Mesenchymal stem cell (in vitro differentiated cells and primary cell): ENCODE data around the gene SDR42E2.

Experiments
- DNase-seq: peaks from one replicate; pipeline ENCODE4 v3.0.0-alpha.2; 2013
- H2AFZ ChIP-seq: one replicate; pipeline ENCODE4 v1.6.1; 2013; ENCODE audit warnings: low read depth, mild to moderate bottlenecking, control low read depth, inconsistent platforms, low read length, moderate library complexity
- H2AK5ac ChIP-seq: 2 replicates; pipeline ENCODE4 v1.6.1; 2013; ENCODE audit warnings: low read length, moderate library complexity, mild to moderate bottlenecking, inconsistent platforms; ENCODE audit not compliant: severe bottlenecking
- H2BK120ac ChIP-seq: one replicate; pipeline ENCODE4 v1.6.1; 2013; ENCODE audit warnings: low read depth, mild to moderate bottlenecking, inconsistent platforms, low read length, moderate library complexity
- H2BK12ac ChIP-seq, 2 experiments: one replicate each; pipeline ENCODE4 v1.6.1; 2013; ENCODE audit warnings: inconsistent platforms in 2 of 2, low read length in 2 of 2, mild to moderate bottlenecking in 2 of 2, moderate library complexity in 2 of 2, control low read depth in 1 of 2
- H2BK15ac ChIP-seq: one replicate; pipeline ENCODE4 v1.6.1; 2013; ENCODE audit warnings: mild to moderate bottlenecking, low read depth, inconsistent platforms; ENCODE audit not compliant: poor library complexity, severe bottlenecking
- H2BK5ac ChIP-seq: 2 replicates; pipeline ENCODE4 v1.6.1; 2013; ENCODE audit warnings: low read depth, mild to moderate bottlenecking, low read length, control low read depth, inconsistent platforms; ENCODE audit not compliant: poor library complexity, severe bottlenecking
- H3K14ac ChIP-seq, 2 experiments: one replicate each; pipeline ENCODE4 v1.6.1; 2013; ENCODE audit warnings: inconsistent platforms in 2 of 2, low read length in 2 of 2, control low read depth in 1 of 2, mild to moderate bottlenecking in 1 of 2, moderate library complexity in 1 of 2
- H3K18ac ChIP-seq, 2 experiments: one replicate each; pipeline ENCODE4 v1.6.1; 2013; ENCODE audit warnings: inconsistent platforms in 2 of 2, low read length in 2 of 2, control low read depth in 1 of 2, low read depth in 1 of 2, mild to moderate bottlenecking in 1 of 2
- H3K23ac ChIP-seq, 2 experiments: one replicate each; pipeline ENCODE4 v1.6.1; 2013; ENCODE audit warnings: inconsistent platforms in 2 of 2, low read length in 2 of 2, mild to moderate bottlenecking in 2 of 2, moderate library complexity in 2 of 2, control low read depth in 1 of 2
- H3K27ac ChIP-seq: 2 replicates; pipeline ENCODE4 v1.5.1; 2013; ENCODE audit warnings: mild to moderate bottlenecking, moderate library complexity, low read length, control low read depth, inconsistent platforms; ENCODE audit not compliant: poor library complexity, severe bottlenecking
- H3K27me3 ChIP-seq, 2 experiments: 2 replicates each; pipeline versions ENCODE4 v1.6.1 to v1.7.0; 2013; ENCODE audit warnings: low read length in 2 of 2, mild to moderate bottlenecking in 2 of 2, moderate library complexity in 2 of 2, control low read depth in 1 of 2, inconsistent platforms in 1 of 2; ENCODE audit not compliant: control insufficient read depth in 1 of 2, insufficient read depth in 1 of 2
- H3K36me3 ChIP-seq, 2 experiments: 2 replicates each; pipeline versions ENCODE4 v1.6.1 to v1.7.0; 2013; ENCODE audit warnings: low read length in 2 of 2, control low read depth in 1 of 2, inconsistent platforms in 1 of 2, low read depth in 1 of 2, mild to moderate bottlenecking in 1 of 2; ENCODE audit not compliant: insufficient read depth in 2 of 2, control insufficient read depth in 1 of 2
- H3K4ac ChIP-seq, 2 experiments: one replicate each; pipeline ENCODE4 v1.6.1; 2013; ENCODE audit warnings: inconsistent platforms in 2 of 2, low read length in 2 of 2, mild to moderate bottlenecking in 2 of 2, moderate library complexity in 2 of 2, control low read depth in 1 of 2, low read depth in 1 of 2
- H3K4me1 ChIP-seq: 2 replicates; pipeline ENCODE4 v1.6.1; 2013; ENCODE audit warnings: low read depth, low read length, control low read depth; ENCODE audit not compliant: control insufficient read depth, insufficient read depth
- H3K4me2 ChIP-seq: 2 replicates; pipeline ENCODE4 v1.6.1; 2013; ENCODE audit warnings: low read length, mild to moderate bottlenecking, inconsistent platforms; ENCODE audit not compliant: poor library complexity, severe bottlenecking
- H3K4me3 ChIP-seq, 2 experiments: 2 replicates each; pipeline versions ENCODE4 v1.5.1 to v1.7.0; 2013; ENCODE audit warnings: low read length in 2 of 2, mild to moderate bottlenecking in 2 of 2, control low read depth in 1 of 2, low read depth in 1 of 2; ENCODE audit not compliant: insufficient read depth in 1 of 2
- H3K79me1 ChIP-seq: replicated peaks from 2 replicates; pipeline ENCODE4 v1.6.1; 2013; ENCODE audit warnings: mild to moderate bottlenecking, control low read depth, low read length, inconsistent platforms; ENCODE audit not compliant: poor library complexity, severe bottlenecking
- H3K9ac ChIP-seq: 2 replicates; pipeline ENCODE4 v1.7.0; 2013; ENCODE audit warnings: mild to moderate bottlenecking, low read length, moderate library complexity
- H3K9me3 ChIP-seq: 2 replicates; pipeline ENCODE4 v1.7.0; 2013; ENCODE audit warnings: mild to moderate bottlenecking, low read length; ENCODE audit not compliant: control insufficient read depth
- H4K8ac ChIP-seq: one replicate; pipeline ENCODE4 v1.6.1; 2013; ENCODE audit warnings: inconsistent platforms, mild to moderate bottlenecking, low read length, moderate library complexity
- H4K91ac ChIP-seq: one replicate; pipeline ENCODE4 v1.6.1; 2013; ENCODE audit warnings: mild to moderate bottlenecking, low read length, inconsistent platforms
- WGBS: methylation state at CpG from one replicate; pipeline ENCODE4 v1.1.7; 2013; ENCODE audit warnings: mixed read lengths; 5-methylcytosine and 5-hydroxymethylcytosine counted together

The SDR42E2 gene

GRCh38 chr16:22190776-22191531 lies 28.6 kb downstream of the SDR42E2 start:
- H2BK5ac ChIP-seq: peak overlapping the region; percentile 91
- peak overlapping the region; percentile 62 to 74 for H3K4me3 ChIP-seq
- no peaks in the 10 kb centered on the region for H3K27me3 ChIP-seq
- H3K9me3 ChIP-seq: no peaks in the 10 kb centered on the region
- H3K14ac ChIP-seq: no peak overlapping the region
- no peak overlapping the region for H2AK5ac ChIP-seq
- H3K27ac ChIP-seq: peak overlapping the region; percentile 92
- peak overlapping the region; percentile 94 for H3K9ac ChIP-seq
- H3K36me3 ChIP-seq: no peaks in the 10 kb centered on the region
- H3K23ac ChIP-seq: no peak overlapping the region
- H3K18ac ChIP-seq: peak overlapping the region; percentile 52 to 89
- H2BK120ac ChIP-seq: peak overlapping the region; percentile 77
- no peak overlapping the region for H2AFZ ChIP-seq
- H4K8ac ChIP-seq: peak overlapping the region; percentile 52
- H4K91ac ChIP-seq: peak overlapping the region; percentile 90
- no peak overlapping the region for H3K4ac ChIP-seq
- H3K4me2 ChIP-seq: peak overlapping the region; percentile 96
- no peak overlapping the region for H2BK12ac ChIP-seq
- H3K79me1 ChIP-seq: no peaks in the 10 kb centered on the region
- H2BK15ac ChIP-seq: peak overlapping the region; percentile 94
- under 1% methylated on average over 41 of the region's 43 CpGs for WGBS
- peaks cover 14% of the 10 kb centered on the region for H3K4me1 ChIP-seq
- DNase-seq: peak; percentile 99

- H3K27me3 ChIP-seq: no peaks in the 10 kb centered on the region
- no peaks in the 10 kb centered on the region for H3K9me3 ChIP-seq
- H3K23ac ChIP-seq: no peak overlapping the region
- no peaks in the 10 kb centered on the region for H3K79me1 ChIP-seq
- H3K14ac ChIP-seq: no peak overlapping the region
- H3K9ac ChIP-seq: peak overlapping the region; percentile 94
- H3K27ac ChIP-seq: peak overlapping the region; percentile 92
- H3K4ac ChIP-seq: no peak overlapping the region
- H2BK15ac ChIP-seq: no peak overlapping the region
- H2AK5ac ChIP-seq: no peak overlapping the region
- WGBS: 35% methylated on average over 6 of the region's 9 CpGs
- peak overlapping the region; percentile 48 to 74 for H3K4me3 ChIP-seq
- H3K18ac ChIP-seq: peak overlapping the region; percentile 52 to 89
- no peak overlapping the region for H2BK120ac ChIP-seq
- no peak overlapping the region for H2AFZ ChIP-seq
- peak overlapping the region; percentile 79 for H2BK5ac ChIP-seq
- peaks cover 14% of the 10 kb centered on the region for H3K4me1 ChIP-seq
- H2BK12ac ChIP-seq: no peak overlapping the region
- H4K8ac ChIP-seq: peak overlapping the region; percentile 43
- no peaks in the 10 kb centered on the region for H3K36me3 ChIP-seq
- H3K4me2 ChIP-seq: peak overlapping the region; percentile 96
- H4K91ac ChIP-seq: no peak overlapping the region
- DNase-seq: no peak
Observed at GRCh38 chr16:22191532-22192260, 29.4 kb downstream of the SDR42E2 start.

DNA sequence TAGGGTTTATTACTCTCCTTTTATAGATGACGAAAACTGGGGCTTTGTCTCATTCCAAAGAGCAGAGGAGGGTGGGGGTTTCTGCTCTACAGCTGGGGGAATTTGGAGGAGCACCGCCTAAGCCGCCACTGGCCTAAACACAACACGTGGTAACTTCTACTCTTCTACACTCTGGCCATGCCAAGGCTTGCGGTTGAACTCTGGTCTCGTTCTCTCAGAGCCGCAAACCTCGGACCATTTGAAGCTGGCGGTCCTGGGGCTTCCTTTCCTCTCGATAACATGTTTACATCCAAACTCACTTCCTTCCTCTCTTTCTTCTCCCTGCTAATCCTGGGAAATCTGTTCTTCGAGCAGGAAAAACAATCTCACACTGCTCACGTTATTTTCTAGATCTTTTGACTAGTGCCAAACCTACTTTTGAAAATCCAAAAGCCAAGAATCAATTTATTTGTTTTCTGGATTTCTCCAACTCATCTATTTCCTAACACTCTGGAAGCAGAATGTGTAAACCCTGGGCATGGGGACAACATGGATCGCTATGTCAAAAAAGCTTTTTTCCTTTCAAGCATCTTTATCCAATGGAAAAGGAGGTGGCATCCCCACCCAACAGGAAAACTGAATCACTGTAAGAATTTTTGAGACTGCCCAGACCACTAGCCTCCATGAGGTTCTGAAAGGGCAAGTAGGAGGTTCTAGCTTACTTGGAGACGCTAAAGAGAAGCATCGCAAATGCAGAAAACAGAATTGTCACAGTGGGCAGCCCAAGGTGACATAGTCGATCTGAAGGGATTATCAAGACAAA lies 30.2 kb downstream of the SDR42E2 start:
- H3K36me3 ChIP-seq: no peaks in the 10 kb centered on the region
- no peak overlapping the region for H3K14ac ChIP-seq
- H3K9ac ChIP-seq: peak overlapping the region; percentile 94
- peak overlapping the region; percentile 33 for H3K4me2 ChIP-seq
- no peak overlapping the region for H3K4ac ChIP-seq
- no peak overlapping the region for H4K91ac ChIP-seq
- H2AK5ac ChIP-seq: no peak overlapping the region
- H2BK15ac ChIP-seq: no peak overlapping the region
- H3K27me3 ChIP-seq: no peaks in the 10 kb centered on the region
- peak; percentile 83 for DNase-seq
- no peak overlapping the region for H2BK5ac ChIP-seq
- no peak overlapping the region for H3K18ac ChIP-seq
- no peak overlapping the region for H3K27ac ChIP-seq
- 63% methylated on average over 16 of the region's 16 CpGs for WGBS
- H3K4me3 ChIP-seq: peak overlapping the region in 1 of 2 experiments; percentile 74
- H3K4me1 ChIP-seq: peaks cover 14% of the 10 kb centered on the region
- no peak overlapping the region for H2AFZ ChIP-seq
- H4K8ac ChIP-seq: peak overlapping the region; percentile 57
- no peaks in the 10 kb centered on the region for H3K79me1 ChIP-seq
- H3K9me3 ChIP-seq: no peaks in the 10 kb centered on the region
- H2BK120ac ChIP-seq: no peak overlapping the region
- H3K23ac ChIP-seq: no peak overlapping the region
- no peak overlapping the region for H2BK12ac ChIP-seq

- Histone ChIP-seq H2BK15ac (no peak overlapping the region), H3K9me3 (no peaks in the 10 kb centered on the region), H3K4ac (no peak overlapping the region), H3K9ac (peak overlapping the region; percentile 94), H4K91ac (no peak overlapping the region), H3K36me3 (no peaks in the 10 kb centered on the region), H3K4me2 (no peak overlapping the region), H3K14ac (no peak overlapping the region), H2AFZ (no peak overlapping the region), H3K27ac (no peak overlapping the region), H2BK5ac (no peak overlapping the region), H3K18ac (no peak overlapping the region), H3K4me1 (peaks cover 14% of the 10 kb centered on the region), H3K23ac (no peak overlapping the region), H2BK12ac (no peak overlapping the region), H2AK5ac (no peak overlapping the region), H3K79me1 (no peaks in the 10 kb centered on the region), H2BK120ac (no peak overlapping the region), H4K8ac (no peak overlapping the region), H3K27me3 (no peaks in the 10 kb centered on the region), H3K4me3 (peak overlapping the region in 1 of 2 experiments; percentile 74)
- no peak for DNase-seq
- 100% methylated on average over 1 of the region's 2 CpGs for WGBS
Observed at GRCh38 chr16:22193063-22193411, 30.7 kb downstream of the SDR42E2 start.
